Measurements from ENCODE around the gene STRA6. TPM values are rescaled to one million over a fixed set of nuclear protein-coding genes. Genes with fewer than 3 reads are reported as not detected.

Gene STRA6
- total RNA-seq, 1 experiment from 2014 or later: 0.54 TPM

- no peak overlapping the region for H3K9ac ChIP-seq (ENCODE audit: low read length)
- ChIA-PET RAD21 (ENCODE audit: low non-redundant PET in 1 of 2, low total read pairs in 2 of 2, uncharacterized antibody in 2 of 2, unreplicated experiment in 2 of 2) (interaction anchor here in 1 of 2 experiments (1.5 kb wide), 1 partner anchor 176 kb away, joined by 4 read pairs; no protein-coding TSS in a partner anchor), CTCF (interaction anchor here (0.6 kb wide), 1 partner anchor 189 kb away, joined by 3 read pairs; no protein-coding TSS in a partner anchor), POLR2A (no interaction called here)
- H3K36me3 ChIP-seq (ENCODE audit: control insufficient read depth in 1 of 2, insufficient read depth in 2 of 2, low read length in 2 of 2): no peaks in the 10 kb centered on the region
- no peaks in the 10 kb centered on the region for H3K27me3 ChIP-seq (ENCODE audit: insufficient read depth, low read length)
- peaks cover 0 to 9% of the 10 kb centered on the region in 2 experiments; a peak in 2 of 4 replicates for H3K4me1 ChIP-seq (ENCODE audit: control insufficient read depth in 1 of 2, insufficient read depth in 2 of 2, low read length in 2 of 2)
- no peak overlapping the region for H2AFZ ChIP-seq (ENCODE audit: low read depth, low read length, poor library complexity, severe bottlenecking)
- no peak overlapping the region for H3K4me2 ChIP-seq (ENCODE audit: low read length)
- H3K9me3 ChIP-seq (ENCODE audit: control insufficient read depth in 1 of 2, insufficient read depth in 1 of 2, low read depth in 1 of 2, low read length in 2 of 2): no peaks in the 10 kb centered on the region
- no peaks in the 10 kb centered on the region for H4K20me1 ChIP-seq (ENCODE audit: insufficient read depth)
- TF ChIP-seq ATF3 (IDR thresholded peaks at IDR 0.05) (no peak), EZH2phosphoT487 (IDR thresholded peaks at IDR 0.05; ENCODE audit: borderline replicate concordance) (no peak), SP1 (IDR thresholded peaks at IDR 0.05; ENCODE audit: low read depth) (no peak), POLR2AphosphoS5 (IDR thresholded peaks at IDR 0.05; ENCODE audit: low read depth, low read length) (no peak)
- H3K4me3 ChIP-seq (replicated peaks in 1 of 2; ENCODE audit: low read depth in 1 of 2, low read length in 2 of 2): no peak overlapping the region
- DNase-seq (ENCODE audit: low read depth, low spot score): no peak
- H3K79me2 ChIP-seq (ENCODE audit: insufficient read depth, low read length): no peaks in the 10 kb centered on the region
- no peak for ATAC-seq
- no peaks in the 10 kb centered on the region for H3K9me2 ChIP-seq (ENCODE audit: insufficient read depth)
- intact Hi-C loops (cut with micrococcal nuclease): no loop called here
- no peak overlapping the region for H3K27ac ChIP-seq (ENCODE audit: low read depth, low read length)
- no TSS peak for BruUV-seq (replicated peaks)
These were observed 70.8 kb downstream of the STRA6 start for GRCh38 chr15:74131628-74132413.

- ChIA-PET CTCF (interaction anchor here (0.6 kb wide), 1 partner anchor 190 kb away, joined by 3 read pairs; no protein-coding TSS in a partner anchor), RAD21 (ENCODE audit: low non-redundant PET in 1 of 2, low total read pairs in 2 of 2, uncharacterized antibody in 2 of 2, unreplicated experiment in 2 of 2) (no interaction called here), POLR2A (no interaction called here)
- H3K4me2 ChIP-seq (ENCODE audit: low read length): no peak overlapping the region
- no peak overlapping the region for H3K4me3 ChIP-seq (replicated peaks in 1 of 2; ENCODE audit: low read depth in 1 of 2, low read length in 2 of 2)
- no peak overlapping the region for H3K9ac ChIP-seq (ENCODE audit: low read length)
- peaks cover 0 to 9% of the 10 kb centered on the region in 2 experiments; a peak in 2 of 4 replicates for H3K4me1 ChIP-seq (ENCODE audit: control insufficient read depth in 1 of 2, insufficient read depth in 2 of 2, low read length in 2 of 2)
- H3K27me3 ChIP-seq (ENCODE audit: insufficient read depth, low read length): no peaks in the 10 kb centered on the region
- no peaks in the 10 kb centered on the region for H3K79me2 ChIP-seq (ENCODE audit: insufficient read depth, low read length)
- ATAC-seq (no peak), DNase-seq (ENCODE audit: low read depth, low spot score) (no peak)
- BruUV-seq (replicated peaks): no TSS peak
- H3K27ac ChIP-seq (ENCODE audit: low read depth, low read length): no peak overlapping the region
- H3K36me3 ChIP-seq (ENCODE audit: control insufficient read depth in 1 of 2, insufficient read depth in 2 of 2, low read length in 2 of 2): no peaks in the 10 kb centered on the region
- intact Hi-C loops (cut with micrococcal nuclease): no loop called here
- H4K20me1 ChIP-seq (ENCODE audit: insufficient read depth): no peaks in the 10 kb centered on the region
- no peaks in the 10 kb centered on the region for H3K9me3 ChIP-seq (ENCODE audit: control insufficient read depth in 1 of 2, insufficient read depth in 1 of 2, low read depth in 1 of 2, low read length in 2 of 2)
- no peaks in the 10 kb centered on the region for H3K9me2 ChIP-seq (ENCODE audit: insufficient read depth)
- no peak overlapping the region for H2AFZ ChIP-seq (ENCODE audit: low read depth, low read length, poor library complexity, severe bottlenecking)
- TF ChIP-seq CBX3 (IDR thresholded peaks at IDR 0.05; ENCODE audit: low read depth) (no peak), CTCF (IDR thresholded peaks at IDR 0.05 in 2 of 3, conservative IDR thresholded peaks at IDR 0.05 in 1 of 3; ENCODE audit: borderline replicate concordance in 1 of 3, insufficient read depth in 1 of 3, low read depth in 2 of 3, low read length in 2 of 3) (no peak), SIN3A (IDR thresholded peaks at IDR 0.05; ENCODE audit: low read depth) (no peak), EZH2 (IDR thresholded peaks at IDR 0.05) (no peak), EZH2phosphoT487 (IDR thresholded peaks at IDR 0.05; ENCODE audit: borderline replicate concordance) (no peak), CEBPB (IDR thresholded peaks at IDR 0.05; ENCODE audit: low read depth) (no peak), POLR2A (IDR thresholded peaks at IDR 0.05; ENCODE audit: borderline replicate concordance, extremely low read depth, insufficient read depth, insufficient read length) (no peak), JUND (IDR thresholded peaks at IDR 0.05) (no peak), EGR1 (IDR thresholded peaks at IDR 0.05; ENCODE audit: low read depth) (no peak), POLR2AphosphoS5 (IDR thresholded peaks at IDR 0.05; ENCODE audit: low read depth, low read length) (no peak), SRF (IDR thresholded peaks at IDR 0.05; ENCODE audit: low read depth) (no peak), ZBTB33 (IDR thresholded peaks at IDR 0.05; ENCODE audit: extremely low read depth, insufficient replicate concordance, low read length) (no peak)
These were observed 71.5 kb downstream of the STRA6 start for GRCh38 chr15:74130849-74131627.

All from HCT116 (cell line).